IMR-90 (cell line): Measurements from ENCODE around the gene BPIFA1.

Source experiments
- CEBPB ChIP-seq: IDR thresholded peaks from 2 replicates; pipeline ENCODE4 v1.6.1; 2012; ENCODE audit warnings: low read depth, low read length, improper control_type of control experiment
- CTCF ChIP-seq: conservative IDR thresholded peaks from 2 replicates; pipeline ENCODE4 v1.5.1; 2012; ENCODE audit warnings: mild to moderate bottlenecking, low read depth, low read length, improper control_type of control experiment
- ELK1 ChIP-seq: fragments of 150-350 bp; IDR thresholded peaks from 2 replicates; pipeline ENCODE4 v1.6.1; 2016; ENCODE audit warnings: low read depth, mild to moderate bottlenecking, low read length, moderate library complexity, borderline replicate concordance
- POLR2A ChIP-seq: IDR thresholded peaks from 2 replicates; pipeline ENCODE4 v1.6.1; 2012; ENCODE audit warnings: mild to moderate bottlenecking, low read depth, low read length
- RAD21 ChIP-seq: IDR thresholded peaks from 2 replicates; pipeline ENCODE4 v1.6.1; 2012; ENCODE audit warnings: low read length, improper control_type of control experiment
- RFX5 ChIP-seq: IDR thresholded peaks from 2 replicates; pipeline ENCODE4 v1.8.0; 2012; ENCODE audit warnings: low read depth, mild to moderate bottlenecking, low read length, moderate library complexity
- SMC3 ChIP-seq: fragments of 150-350 bp; IDR thresholded peaks from 2 replicates; pipeline ENCODE4 v1.6.1; 2016; ENCODE audit warnings: low read depth, mild to moderate bottlenecking, antibody characterized with exemption, low read length, moderate library complexity

DNA sequence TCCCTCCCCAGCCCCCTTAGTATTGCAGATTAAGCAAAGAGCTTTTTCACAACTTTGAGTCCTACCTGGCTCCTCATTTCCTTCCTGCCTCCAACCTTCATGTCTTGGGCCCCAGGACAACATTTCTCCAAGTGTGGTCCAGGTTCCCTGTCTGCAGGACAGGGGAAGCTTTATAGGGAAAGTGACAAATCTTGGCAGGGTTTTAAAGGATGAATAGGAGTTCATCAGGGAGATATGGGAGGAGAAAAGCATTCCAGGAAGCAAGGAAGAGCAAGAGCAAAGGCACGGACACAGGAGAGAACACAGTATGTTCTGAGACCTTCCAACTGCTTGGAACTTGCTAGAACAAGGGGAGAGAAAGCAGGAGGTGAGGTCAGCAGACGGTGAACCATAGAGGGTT is 49.1 kb downstream of the BPIFA1 start:
- TF ChIP-seq CTCF (no peak), RFX5 (no peak), POLR2A (no peak), RAD21 (no peak), CEBPB (no peak), SMC3 (no peak), ELK1 (no peak)
